Activated CD8-positive, alpha-beta memory T cell treated with anti-CD3 and anti-CD28 coated beads, Interleukin-2, amount 50 U/mL, for 1 hour (primary cell): ENCODE measurements around the gene LHFPL6.

Experiments
- DNase-seq: peaks from one replicate; pipeline ENCODE4 v3.0.0-alpha.2; 2020; ENCODE audit errors: extremely low read depth

LHFPL6 gene

GRCh38 chr13:39512687-39513086 is 90.3 kb downstream of the LHFPL6 start:
- no peak for DNase-seq

GRCh38 chr13:39510316-39510695 is 92.7 kb downstream of the LHFPL6 start:
- no peak for DNase-seq

- no peak for DNase-seq
Measured at GRCh38 chr13:39509616-39510315, 93.2 kb downstream of the LHFPL6 start.

GRCh38 chr13:39506559-39507390 is 96.2 kb downstream of the LHFPL6 start:
- no peak for DNase-seq

GRCh38 chr13:39505151-39505550 is 97.8 kb downstream of the LHFPL6 start:
- DNase-seq, result no peak

GRCh38 chr13:39503048-39503447 is 99.9 kb downstream of the LHFPL6 start:
- no peak for DNase-seq

- no peak for DNase-seq
Measured at GRCh38 chr13:39501702-39502324, 101.2 kb downstream of the LHFPL6 start.

- DNase-seq, result no peak
Measured at GRCh38 chr13:39499604-39500003, 103.4 kb downstream of the LHFPL6 start.

- no peak for DNase-seq
Measured at GRCh38 chr13:39498471-39499114, 104.4 kb downstream of the LHFPL6 start.

- no peak for DNase-seq
Measured at GRCh38 chr13:39496506-39496905, 106.5 kb downstream of the LHFPL6 start.

- DNase-seq, result no peak
Measured at GRCh38 chr13:39494633-39495032, 108.4 kb downstream of the LHFPL6 start.

GRCh38 chr13:39494006-39494405 is 109.0 kb downstream of the LHFPL6 start:
- DNase-seq, result no peak

GRCh38 chr13:39490136-39490535 is 112.9 kb downstream of the LHFPL6 start:
- no peak for DNase-seq

- no peak for DNase-seq
Measured at GRCh38 chr13:39486758-39487157, 116.2 kb downstream of the LHFPL6 start.

- DNase-seq, result no peak
Measured at GRCh38 chr13:39485314-39485700, 117.7 kb downstream of the LHFPL6 start.

GRCh38 chr13:39484506-39485313 is 118.3 kb downstream of the LHFPL6 start:
- DNase-seq, result no peak

GRCh38 chr13:39483326-39483725 is 119.7 kb downstream of the LHFPL6 start:
- no peak for DNase-seq

- no peak for DNase-seq
Measured at GRCh38 chr13:39481491-39481890, 121.5 kb downstream of the LHFPL6 start.

GRCh38 chr13:39474600-39474999 is 128.4 kb downstream of the LHFPL6 start:
- no peak for DNase-seq

GRCh38 chr13:39469676-39470075 is 133.3 kb downstream of the LHFPL6 start:
- no peak for DNase-seq

GRCh38 chr13:39468306-39468705 is 134.7 kb downstream of the LHFPL6 start:
- DNase-seq, result no peak
